ENCODE measurements around the gene IPO9. TPM values are rescaled to one million over a fixed set of nuclear protein-coding genes. Genes with fewer than 3 reads are reported as not detected.

IPO9 gene
- total RNA-seq, 1 experiment from 2014 or later, result 80.6 TPM

DNA sequence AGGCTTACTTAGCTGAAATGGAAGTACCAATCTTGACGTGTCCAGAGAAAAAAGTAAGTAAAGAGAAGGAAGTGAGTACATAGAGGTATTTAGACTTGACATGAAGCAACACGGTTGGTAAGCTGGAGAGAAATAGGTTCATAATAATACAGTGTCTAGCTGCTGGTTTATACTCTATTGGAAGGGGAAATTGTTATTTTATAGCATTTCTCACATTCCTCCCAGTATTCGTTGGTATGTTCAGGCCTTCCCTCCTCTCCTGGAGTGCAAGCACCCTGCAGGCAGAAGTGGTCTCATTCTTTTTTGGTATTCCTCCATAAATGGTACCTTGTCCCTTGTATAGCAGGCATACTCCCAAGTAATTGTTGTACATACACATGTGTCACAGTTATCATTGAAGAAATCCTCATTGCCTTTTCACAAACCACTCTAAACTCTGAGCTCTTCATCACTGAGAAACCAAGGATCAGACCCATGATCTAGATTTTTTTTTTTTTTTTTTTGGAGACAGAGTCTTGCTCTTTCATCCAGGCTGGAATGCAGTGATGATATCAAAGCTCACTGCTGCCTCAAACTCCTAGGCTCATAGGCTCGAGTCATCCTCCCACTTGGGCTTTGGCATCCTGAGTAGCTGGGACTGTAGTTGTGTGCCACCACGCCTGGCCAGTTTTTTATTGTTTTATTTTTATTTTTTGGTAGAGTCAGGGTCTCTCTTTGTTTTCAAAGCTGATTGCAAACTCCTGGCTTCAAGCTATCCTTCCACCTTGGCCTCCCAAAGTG is 9.8 kb upstream of the IPO9 start (continued):
- TF ChIP-seq, protein P1, sequence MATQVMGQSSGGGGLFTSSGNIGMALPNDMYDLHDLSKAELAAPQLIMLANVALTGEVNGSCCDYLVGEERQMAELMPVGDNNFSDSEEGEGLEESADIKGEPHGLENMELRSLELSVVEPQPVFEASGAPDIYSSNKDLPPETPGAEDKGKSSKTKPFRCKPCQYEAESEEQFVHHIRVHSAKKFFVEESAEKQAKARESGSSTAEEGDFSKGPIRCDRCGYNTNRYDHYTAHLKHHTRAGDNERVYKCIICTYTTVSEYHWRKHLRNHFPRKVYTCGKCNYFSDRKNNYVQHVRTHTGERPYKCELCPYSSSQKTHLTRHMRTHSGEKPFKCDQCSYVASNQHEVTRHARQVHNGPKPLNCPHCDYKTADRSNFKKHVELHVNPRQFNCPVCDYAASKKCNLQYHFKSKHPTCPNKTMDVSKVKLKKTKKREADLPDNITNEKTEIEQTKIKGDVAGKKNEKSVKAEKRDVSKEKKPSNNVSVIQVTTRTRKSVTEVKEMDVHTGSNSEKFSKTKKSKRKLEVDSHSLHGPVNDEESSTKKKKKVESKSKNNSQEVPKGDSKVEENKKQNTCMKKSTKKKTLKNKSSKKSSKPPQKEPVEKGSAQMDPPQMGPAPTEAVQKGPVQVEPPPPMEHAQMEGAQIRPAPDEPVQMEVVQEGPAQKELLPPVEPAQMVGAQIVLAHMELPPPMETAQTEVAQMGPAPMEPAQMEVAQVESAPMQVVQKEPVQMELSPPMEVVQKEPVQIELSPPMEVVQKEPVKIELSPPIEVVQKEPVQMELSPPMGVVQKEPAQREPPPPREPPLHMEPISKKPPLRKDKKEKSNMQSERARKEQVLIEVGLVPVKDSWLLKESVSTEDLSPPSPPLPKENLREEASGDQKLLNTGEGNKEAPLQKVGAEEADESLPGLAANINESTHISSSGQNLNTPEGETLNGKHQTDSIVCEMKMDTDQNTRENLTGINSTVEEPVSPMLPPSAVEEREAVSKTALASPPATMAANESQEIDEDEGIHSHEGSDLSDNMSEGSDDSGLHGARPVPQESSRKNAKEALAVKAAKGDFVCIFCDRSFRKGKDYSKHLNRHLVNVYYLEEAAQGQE (IDR thresholded peaks at IDR 0.05; ENCODE audit: low read depth), result no peak
- TF ChIP-seq, protein P2, sequence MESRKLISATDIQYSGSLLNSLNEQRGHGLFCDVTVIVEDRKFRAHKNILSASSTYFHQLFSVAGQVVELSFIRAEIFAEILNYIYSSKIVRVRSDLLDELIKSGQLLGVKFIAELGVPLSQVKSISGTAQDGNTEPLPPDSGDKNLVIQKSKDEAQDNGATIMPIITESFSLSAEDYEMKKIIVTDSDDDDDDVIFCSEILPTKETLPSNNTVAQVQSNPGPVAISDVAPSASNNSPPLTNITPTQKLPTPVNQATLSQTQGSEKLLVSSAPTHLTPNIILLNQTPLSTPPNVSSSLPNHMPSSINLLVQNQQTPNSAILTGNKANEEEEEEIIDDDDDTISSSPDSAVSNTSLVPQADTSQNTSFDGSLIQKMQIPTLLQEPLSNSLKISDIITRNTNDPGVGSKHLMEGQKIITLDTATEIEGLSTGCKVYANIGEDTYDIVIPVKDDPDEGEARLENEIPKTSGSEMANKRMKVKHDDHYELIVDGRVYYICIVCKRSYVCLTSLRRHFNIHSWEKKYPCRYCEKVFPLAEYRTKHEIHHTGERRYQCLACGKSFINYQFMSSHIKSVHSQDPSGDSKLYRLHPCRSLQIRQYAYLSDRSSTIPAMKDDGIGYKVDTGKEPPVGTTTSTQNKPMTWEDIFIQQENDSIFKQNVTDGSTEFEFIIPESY (IDR thresholded peaks at IDR 0.05; ENCODE audit: extremely low read depth, insufficient replicate concordance, low read length), result no peak
- TF ChIP-seq YY1 (IDR thresholded peaks at IDR 0.05; ENCODE audit: extremely low read depth, insufficient replicate concordance, low read depth, low read length), result no peak

DNA sequence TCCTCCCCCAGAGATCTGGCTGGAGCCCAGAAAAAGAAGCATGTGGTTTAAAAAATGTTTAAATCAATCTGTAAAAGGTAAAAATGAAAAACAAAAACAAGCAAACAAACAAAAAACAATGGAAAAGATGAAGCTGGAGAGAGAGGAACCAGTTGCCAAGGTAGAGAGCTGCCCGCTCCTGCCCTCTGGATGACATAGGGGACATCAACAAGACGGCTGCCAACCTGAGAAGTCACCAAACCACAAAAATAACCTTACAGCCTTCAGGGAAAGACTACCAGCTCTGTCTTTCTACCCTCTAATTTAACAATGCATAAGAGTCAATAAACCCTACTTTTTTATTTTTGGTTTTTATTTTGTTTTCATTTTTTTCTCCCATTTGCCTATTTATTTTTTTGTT is 8.5 kb upstream of the IPO9 start:
- intact Hi-C loops (cut with micrococcal nuclease), result no loop called here

More for the DNA sequence above, 8.5 kb upstream of the IPO9 start:
- DNase-seq (ENCODE audit: low read depth, low spot score), result no peak
- no peak overlapping the region for H3K4me3 ChIP-seq (replicated peaks in 1 of 2; ENCODE audit: low read depth in 1 of 2, low read length in 2 of 2)
- H3K4me2 ChIP-seq (ENCODE audit: low read length), result no peak overlapping the region
- no peaks in the 10 kb centered on the region for H3K9me3 ChIP-seq (ENCODE audit: control insufficient read depth in 1 of 2, insufficient read depth in 1 of 2, low read depth in 1 of 2, low read length in 2 of 2)
- no peak overlapping the region for H3K27ac ChIP-seq (ENCODE audit: low read depth, low read length)
- no peaks in the 10 kb centered on the region for H4K20me1 ChIP-seq (ENCODE audit: insufficient read depth)
- ChIA-PET RAD21 (ENCODE audit: low non-redundant PET in 1 of 2, low total read pairs in 2 of 2, uncharacterized antibody in 2 of 2, unreplicated experiment in 2 of 2) (no interaction called here), POLR2A (interaction anchor here (0.5 kb wide), 1 partner anchor 708 kb away, joined by 5 read pairs; the partner anchor contains the start of gene CACNA1S), CTCF (no interaction called here)
- peaks cover 18 to 40% of the 10 kb centered on the region in 2 experiments for H3K36me3 ChIP-seq (ENCODE audit: control insufficient read depth in 1 of 2, insufficient read depth in 2 of 2, low read length in 2 of 2)
- no peak overlapping the region for H2AFZ ChIP-seq (ENCODE audit: low read depth, low read length, poor library complexity, severe bottlenecking)
- no peak for TF ChIP-seq ZNF274 (IDR thresholded peaks at IDR 0.05; ENCODE audit: low read depth, low read length)
- no peak for TF ChIP-seq ELF1 (IDR thresholded peaks at IDR 0.05; ENCODE audit: borderline replicate concordance, low read depth)
- no TSS peak for BruUV-seq (replicated peaks)
- no peak overlapping the region for H3K9ac ChIP-seq (ENCODE audit: low read length)
- no peaks in the 10 kb centered on the region for H3K79me2 ChIP-seq (ENCODE audit: insufficient read depth, low read length)
- no peak for ATAC-seq
- no peaks in the 10 kb centered on the region for H3K4me1 ChIP-seq (ENCODE audit: control insufficient read depth in 1 of 2, insufficient read depth in 2 of 2, low read length in 2 of 2)
- H3K27me3 ChIP-seq (ENCODE audit: insufficient read depth, low read length), result no peaks in the 10 kb centered on the region
- no peaks in the 10 kb centered on the region for H3K9me2 ChIP-seq (ENCODE audit: insufficient read depth)
